ENCODE measurements around the gene KCNK10.
"Not testable (repeated sequence)": the region's sequence is repeated elsewhere in the genome, so short reads cannot be mapped to it uniquely, and the experiment has no call there.

KCNK10 gene

GRCh38 chr14:88266474-88266873 lies 56.6 kb downstream of the KCNK10 start:
- DNase-seq (ENCODE audit: low read depth) = no peak

- no peak for DNase-seq (ENCODE audit: low read depth)
Observed at GRCh38 chr14:88264116-88264515, 59.0 kb downstream of the KCNK10 start.

DNA sequence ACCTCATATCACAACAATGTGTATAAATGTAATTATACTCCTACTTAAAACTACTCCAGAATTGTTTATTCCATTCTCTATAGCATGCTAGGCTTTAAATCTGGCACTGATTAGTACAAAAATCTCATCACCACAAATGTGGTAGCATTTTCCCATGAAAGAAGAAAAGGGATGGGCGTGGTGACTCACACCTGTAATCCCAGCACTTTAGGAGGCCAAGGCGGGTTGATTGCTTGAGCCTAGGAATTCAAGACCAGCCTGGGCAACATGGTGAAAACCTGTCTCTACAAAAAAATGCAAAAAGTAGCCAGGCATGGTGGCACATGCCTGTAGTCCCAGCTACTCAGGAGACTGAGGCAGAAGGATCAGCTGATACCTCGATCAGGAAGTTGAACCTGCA lies 61.8 kb downstream of the KCNK10 start:
- not testable (repeated sequence) for DNase-seq (ENCODE audit: low read depth)

DNA sequence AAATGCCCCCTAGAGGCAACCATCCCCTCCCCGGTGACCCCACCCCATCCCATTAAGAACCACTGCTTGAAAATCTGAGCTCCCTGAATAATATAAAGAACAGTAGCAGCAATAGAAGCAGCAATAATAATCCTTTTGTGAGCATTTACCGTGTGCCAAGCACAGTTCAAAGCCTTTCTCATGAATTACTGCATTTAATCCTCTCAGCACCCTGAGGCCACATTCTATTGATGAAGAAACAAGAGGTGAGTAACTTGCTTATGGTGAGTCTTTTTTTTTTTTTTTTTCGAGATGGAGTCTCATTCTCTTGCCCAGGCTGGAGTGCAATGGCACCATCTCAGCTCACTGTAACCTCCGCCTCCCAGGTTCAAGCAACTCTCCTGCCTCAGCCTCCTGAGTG lies 65.0 kb downstream of the KCNK10 start:
- DNase-seq (ENCODE audit: low read depth) = no peak

DNA sequence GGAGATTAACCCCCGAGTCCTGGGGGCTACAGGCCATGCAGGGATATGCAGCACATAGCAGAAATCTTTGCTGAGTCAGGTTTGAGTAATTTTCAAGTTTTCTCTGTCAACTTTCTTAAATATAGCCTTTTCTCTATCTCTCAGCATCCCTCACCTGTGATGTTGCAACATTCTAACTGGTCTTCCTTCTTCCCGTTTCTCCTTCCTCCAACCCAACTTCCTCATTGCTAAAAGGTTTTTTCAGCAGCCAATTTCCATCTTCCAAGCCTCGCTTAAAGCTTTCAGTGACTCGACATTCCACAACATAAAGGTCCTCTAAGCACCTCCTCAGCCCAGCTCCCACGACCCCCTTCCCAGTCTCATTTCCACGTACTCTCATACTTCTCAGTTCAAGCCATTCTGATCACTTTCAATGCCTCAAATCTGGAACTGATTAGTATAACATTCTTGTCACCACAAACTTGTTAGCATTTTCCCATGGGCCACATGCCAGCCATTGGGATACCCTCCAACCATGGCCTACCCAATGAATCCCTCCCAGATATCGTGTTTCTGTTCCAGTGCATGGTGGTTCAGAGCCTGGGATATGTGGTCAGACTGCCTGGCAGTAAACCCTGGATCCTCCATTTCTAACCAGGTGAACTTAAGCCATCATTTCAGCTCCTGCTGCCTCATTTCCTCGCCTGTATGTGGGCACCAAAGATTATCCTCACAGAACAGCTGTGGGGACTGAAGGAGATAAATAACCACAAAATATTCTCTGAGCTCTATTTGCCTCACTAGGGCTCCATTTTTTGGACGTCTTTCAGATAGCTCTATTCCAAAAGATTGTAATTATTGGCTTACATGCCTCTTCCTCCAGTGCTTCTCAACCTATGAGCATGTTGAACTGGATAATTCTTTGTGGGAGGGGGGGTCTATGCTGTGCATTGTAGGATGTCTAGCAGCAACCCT lies 65.8 kb downstream of the KCNK10 start:
- DNase-seq (ENCODE audit: low read depth) = no peak

DNA sequence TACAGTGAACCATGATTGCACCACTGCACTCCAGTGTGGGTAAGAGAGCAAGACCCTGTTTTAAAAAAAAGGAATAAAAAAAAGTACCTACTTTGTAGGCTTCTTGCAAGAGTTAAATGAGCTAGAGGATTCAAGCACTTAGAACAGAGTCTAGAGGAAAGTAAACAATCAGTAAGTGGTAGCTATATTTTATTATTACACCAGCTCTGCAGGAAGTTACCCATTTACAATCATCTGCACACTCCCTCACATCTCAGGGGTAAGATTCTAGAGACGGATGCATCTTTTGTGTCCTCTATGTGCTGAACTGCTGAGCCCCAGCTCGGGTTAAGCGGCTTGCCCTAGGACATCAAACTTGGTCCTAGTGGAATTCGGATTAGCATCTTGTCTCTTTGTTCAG lies 67.3 kb downstream of the KCNK10 start:
- no peak for DNase-seq (ENCODE audit: low read depth)

DNA sequence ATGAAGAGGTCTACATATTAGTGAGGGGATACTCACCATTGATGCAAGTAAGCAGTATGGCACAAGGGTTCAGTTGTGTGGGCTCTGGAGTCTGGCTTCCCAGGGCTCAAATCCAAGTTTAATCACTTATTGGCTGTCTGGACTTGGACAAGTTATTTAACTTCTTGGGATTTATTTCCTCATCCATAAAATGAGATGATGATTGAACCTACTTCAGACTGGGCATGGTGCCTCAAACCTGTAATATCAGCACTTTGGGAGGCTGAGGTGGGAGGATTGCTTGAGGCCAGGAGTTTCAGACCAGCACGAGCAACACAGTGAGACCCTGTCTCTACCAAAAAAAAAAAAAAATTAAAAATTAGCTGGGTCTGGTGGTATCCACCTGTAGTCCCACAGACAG lies 67.9 kb downstream of the KCNK10 start:
- no peak for DNase-seq (ENCODE audit: low read depth)

DNA sequence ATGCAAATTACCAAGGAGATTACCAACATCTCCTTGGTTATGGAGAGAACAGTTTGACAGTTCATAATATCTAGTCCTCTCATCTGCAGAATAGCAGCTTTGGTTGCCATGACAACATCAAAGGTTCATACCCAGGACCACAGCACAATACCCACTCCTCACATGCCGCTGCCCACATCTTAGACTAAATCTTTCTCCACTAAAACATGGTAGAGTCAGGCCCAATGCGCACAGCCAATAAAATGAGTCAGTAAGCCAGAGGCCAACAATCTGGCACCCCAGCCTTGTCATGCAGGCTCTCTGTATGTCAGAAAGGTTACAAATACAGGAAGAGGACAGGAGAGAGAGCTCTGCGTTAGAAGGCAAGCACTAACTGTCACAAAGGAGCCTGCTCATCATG lies 70.6 kb downstream of the KCNK10 start:
- no peak for DNase-seq (ENCODE audit: low read depth)

- no peak for DNase-seq (ENCODE audit: low read depth)
Observed at GRCh38 chr14:88251650-88252049, 71.4 kb downstream of the KCNK10 start.

- no peak for DNase-seq (ENCODE audit: low read depth)
Observed at GRCh38 chr14:88249266-88249665, 73.8 kb downstream of the KCNK10 start.

DNA sequence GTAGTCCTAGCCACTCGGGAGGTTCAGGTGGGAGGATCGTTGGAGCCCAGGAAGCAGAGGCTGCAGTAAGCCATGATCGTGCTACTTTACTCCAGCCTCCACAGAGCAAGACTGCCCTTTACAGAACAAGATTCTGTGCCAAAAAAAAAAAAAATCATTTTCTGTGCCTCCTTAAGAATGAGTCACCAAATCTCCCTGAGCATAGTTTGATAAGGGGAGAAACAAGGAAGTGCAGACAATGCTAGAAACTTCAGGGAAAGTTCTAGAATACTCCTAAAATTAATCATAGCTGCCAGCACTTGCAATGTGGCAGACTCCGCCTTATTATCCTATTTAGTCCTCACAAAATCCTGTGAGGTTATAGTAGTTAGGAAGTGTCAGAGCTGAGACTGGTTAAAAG lies 74.5 kb downstream of the KCNK10 start:
- no peak for DNase-seq (ENCODE audit: low read depth)

DNA sequence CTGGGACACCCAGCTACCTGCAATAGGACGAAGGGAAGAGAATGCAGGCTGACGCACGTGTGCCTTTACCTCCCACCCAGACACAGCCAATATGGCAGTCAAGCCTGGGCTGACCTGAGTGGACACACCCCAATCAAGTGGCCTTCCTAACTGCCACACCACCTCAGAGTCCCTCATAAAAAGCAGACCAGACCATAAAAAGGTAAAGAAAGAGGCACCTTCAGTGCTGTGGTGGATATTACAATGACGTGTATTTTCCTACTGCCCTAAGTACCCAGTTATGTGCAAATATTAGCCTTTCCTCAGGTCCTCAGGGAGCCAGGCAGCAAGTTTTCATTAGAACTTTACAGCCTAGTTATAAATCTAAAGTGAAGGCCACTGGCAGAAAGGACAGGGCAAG lies 75.8 kb downstream of the KCNK10 start:
- DNase-seq (ENCODE audit: low read depth) = no peak

DNA sequence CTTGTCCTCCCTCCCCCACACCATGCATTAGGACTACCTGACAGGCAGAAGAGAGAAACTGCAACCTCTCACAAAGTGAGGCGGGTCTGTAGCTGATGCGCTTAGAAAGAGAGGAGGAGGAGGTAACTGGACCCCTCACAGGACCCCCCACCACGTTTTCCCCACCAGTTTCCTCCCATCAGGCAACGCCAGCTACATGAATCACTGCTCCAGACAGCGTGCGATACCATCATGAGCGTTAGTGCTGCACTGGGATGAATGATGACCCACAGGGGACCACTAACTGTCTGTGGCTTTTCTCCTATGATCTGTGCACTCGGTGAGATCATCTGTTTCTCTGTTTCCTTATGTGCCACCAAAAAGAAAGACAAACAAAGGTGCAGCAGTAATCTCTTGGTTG lies 77.7 kb downstream of the KCNK10 start:
- no peak for DNase-seq (ENCODE audit: low read depth)

DNA sequence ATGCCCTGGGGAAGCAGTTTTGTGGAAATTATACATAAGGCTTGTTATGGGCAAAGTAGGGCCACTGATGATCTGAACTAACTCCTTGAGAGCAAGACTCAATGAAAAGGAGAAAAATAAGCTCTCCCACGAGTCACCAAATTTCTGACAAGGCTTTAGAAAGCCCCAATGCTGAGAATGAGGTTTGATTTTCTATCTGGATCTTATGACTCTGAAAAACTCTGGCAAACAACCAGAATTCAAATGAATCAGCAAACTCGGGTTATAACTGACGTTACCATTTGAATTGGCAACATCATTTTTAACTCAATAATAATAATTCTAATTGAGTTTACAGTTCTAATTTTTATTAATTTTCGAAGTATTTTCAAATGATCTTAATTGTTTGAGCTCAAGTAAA lies 79.1 kb downstream of the KCNK10 start:
- DNase-seq (ENCODE audit: low read depth) = no peak

GRCh38 chr14:88242446-88242845 lies 80.6 kb downstream of the KCNK10 start:
- DNase-seq (ENCODE audit: low read depth) = no peak

DNA sequence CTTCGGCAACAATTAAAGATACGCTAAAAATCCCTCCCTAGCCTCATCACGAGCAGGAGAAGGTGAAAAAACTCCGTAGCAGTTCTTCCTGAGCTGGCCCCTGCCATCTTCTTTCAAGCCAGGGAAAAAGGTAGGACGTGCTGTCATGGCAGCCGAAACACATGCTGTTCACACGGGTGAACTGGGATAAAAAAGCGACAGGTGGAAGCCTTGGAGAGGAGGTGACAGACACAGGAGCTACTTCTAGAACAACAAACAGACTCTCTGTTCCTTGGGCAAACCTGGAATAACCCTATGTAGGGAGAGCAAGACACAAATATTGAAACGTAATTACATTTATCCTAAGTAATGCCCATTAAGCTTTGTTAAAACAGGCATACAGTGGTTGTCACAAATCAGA lies 81.3 kb downstream of the KCNK10 start:
- no peak for DNase-seq (ENCODE audit: low read depth)

DNA sequence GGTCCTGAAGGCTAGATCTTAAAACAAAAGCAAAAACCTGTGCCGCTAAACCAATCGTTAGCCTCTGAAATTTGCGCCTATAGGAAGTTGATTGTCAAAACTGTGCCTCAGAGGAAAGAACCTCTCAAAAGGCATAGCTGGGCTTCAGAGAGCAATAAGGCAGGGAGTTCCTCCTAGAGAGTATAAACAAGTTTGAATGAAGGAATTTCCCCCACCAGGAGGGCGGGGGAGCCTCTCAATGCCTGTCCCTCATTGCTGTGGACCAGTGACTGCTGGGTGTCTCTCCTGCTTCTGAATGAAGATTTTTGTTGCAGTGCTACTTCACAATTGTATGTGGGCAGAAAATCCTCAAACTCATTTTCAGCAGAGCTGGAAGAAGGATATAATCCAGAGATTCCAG lies 88.6 kb downstream of the KCNK10 start:
- DNase-seq (ENCODE audit: low read depth) = no peak

DNA sequence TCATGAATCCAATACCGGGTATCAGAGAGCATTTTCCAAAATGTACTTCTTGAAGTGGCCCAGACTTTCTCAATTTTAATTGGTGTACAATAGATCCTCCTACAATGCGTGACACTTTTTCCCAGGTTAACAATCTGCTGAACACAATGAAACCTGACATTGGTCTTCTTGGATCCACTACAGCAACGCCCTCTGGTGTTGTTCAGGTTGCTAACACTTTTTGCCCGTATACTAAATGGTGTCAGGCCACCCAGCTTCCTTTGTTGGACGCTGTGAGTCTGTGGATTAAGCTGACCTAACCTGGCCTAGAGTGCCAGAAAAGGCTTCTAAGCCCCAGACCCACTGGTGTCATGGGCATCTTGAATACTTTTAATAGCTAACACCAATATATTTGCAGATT lies 89.2 kb downstream of the KCNK10 start:
- DNase-seq (ENCODE audit: low read depth) = no peak

GRCh38 chr14:88232771-88233170 lies 90.3 kb downstream of the KCNK10 start:
- DNase-seq (ENCODE audit: low read depth) = no peak

DNA sequence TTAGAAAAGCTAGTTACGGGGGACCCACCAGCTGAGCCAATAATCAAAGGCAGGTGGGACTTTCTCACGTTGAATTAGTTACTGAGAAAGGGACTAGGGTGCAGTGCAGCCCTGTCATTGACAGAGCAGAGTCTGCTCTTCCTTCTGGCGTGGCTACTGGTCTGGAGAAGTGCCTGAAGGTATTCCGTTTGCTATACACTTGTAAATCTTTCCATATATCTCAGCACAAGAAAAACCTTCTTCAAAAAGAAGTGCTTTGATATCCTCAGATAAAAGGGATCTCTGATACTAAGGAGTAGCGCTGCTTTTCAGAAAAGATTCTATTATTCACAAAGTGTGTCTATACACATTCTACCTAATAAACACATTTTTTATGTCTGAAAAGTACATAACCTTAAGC lies 91.5 kb downstream of the KCNK10 start:
- DNase-seq (ENCODE audit: low read depth) = no peak

GRCh38 chr14:88229428-88229827 lies 93.6 kb downstream of the KCNK10 start:
- DNase-seq (ENCODE audit: low read depth) = no peak

DNA sequence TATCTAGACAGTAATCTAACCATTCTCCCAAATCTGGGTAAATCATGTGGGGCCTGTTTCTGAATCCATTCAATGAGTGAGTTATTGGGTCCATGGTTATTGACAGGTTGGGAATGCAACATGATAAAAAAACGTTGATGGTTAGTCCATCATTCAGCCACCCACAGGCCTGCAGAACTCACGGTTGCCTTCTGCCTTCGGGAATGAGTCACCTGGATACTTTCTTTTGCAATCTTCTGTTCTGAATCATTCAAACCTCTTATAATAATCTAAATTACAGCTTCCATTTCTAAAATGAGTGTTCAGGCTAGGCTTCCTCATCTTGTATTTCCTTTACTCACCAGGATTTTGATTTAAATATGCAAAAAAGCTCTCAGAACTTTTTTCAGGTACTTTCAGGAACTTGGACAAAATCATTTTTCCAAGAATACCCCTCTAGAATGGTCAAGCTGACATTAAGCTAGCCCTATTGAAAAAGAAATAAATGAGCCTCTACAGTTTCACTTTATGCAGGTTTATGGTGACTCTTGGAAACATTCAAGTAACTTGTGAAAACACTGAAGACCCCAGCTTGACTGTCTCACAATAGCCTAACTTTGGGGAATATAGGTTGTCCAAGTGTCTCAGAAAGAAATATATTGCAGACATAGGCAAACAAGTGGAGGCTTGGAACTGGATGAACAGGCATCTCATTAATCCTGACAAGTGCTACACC lies 94.4 kb downstream of the KCNK10 start:
- DNase-seq (ENCODE audit: low read depth) = no peak

- DNase-seq (ENCODE audit: low read depth) = no peak
Observed at GRCh38 chr14:88227693-88228092, 95.4 kb downstream of the KCNK10 start.

Measured in stimulated activated CD8-positive, alpha-beta memory T cell treated with anti-CD3 and anti-CD28 coated beads, Interleukin-15, amount 100 ng/mL, for 1 hour (primary cell).